Uterus (tissue), 4 donors: Measurements from ENCODE around the gene PSEN2. TPM values are rescaled to one million over a fixed set of nuclear protein-coding genes. Genes with fewer than 3 reads are reported as not detected.

Experiments
- DNase-seq, 2 donors: peaks; one replicate each; pipeline ENCODE4 v3.0.0-alpha.2; 2019 to 2020
- H3K27ac ChIP-seq, 2 donors: fragments of 200-600 bp; sonication (generic); 1 replicate in 1 of 2; 2 replicates in 1 of 2; pipeline ENCODE4 v1.5.1; 2016 to 2018
- H3K27me3 ChIP-seq, 2 donors: fragments of 200-600 bp; sonication (generic); one replicate each; pipeline ENCODE4 v1.5.1; 2018 to 2019; ENCODE audit warnings: control low read depth in 1 of 2
- H3K36me3 ChIP-seq, 2 donors: fragments of 200-600 bp; sonication (generic); one replicate each; pipeline ENCODE4 v1.5.1; 2019; ENCODE audit warnings: control low read depth in 1 of 2
- H3K4me1 ChIP-seq, 2 donors: fragments of 200-600 bp; sonication (generic); one replicate each; pipeline ENCODE4 v1.5.1; 2018 to 2019; ENCODE audit warnings: control low read depth in 1 of 2
- H3K4me3 ChIP-seq, 2 donors: fragments of 200-600 bp; sonication (generic); 1 replicate in 1 of 2; 2 replicates in 1 of 2; pipeline ENCODE4 v1.5.1; 2018 to 2019; ENCODE audit warnings: mild to moderate bottlenecking in 1 of 2
- H3K9me3 ChIP-seq, 2 donors: fragments of 200-600 bp; sonication (generic); one replicate each; pipeline ENCODE4 v1.5.1; 2019; ENCODE audit warnings: control low read depth in 1 of 2
- CTCF ChIP-seq, 4 experiments: fragments of 200-600 bp in 2 of 4; fragments of 450-650 bp in 2 of 4; sonication (generic) in 2 of 4; IDR thresholded peaks; one replicate each; pipeline ENCODE4 v1.5.1; 2016 to 2019; ENCODE audit warnings: antibody characterized with exemption in 4 of 4, mild to moderate bottlenecking in 2 of 4, moderate library complexity in 1 of 4
- POLR2A ChIP-seq, 2 donors: fragments of 450-650 bp; IDR thresholded peaks; one replicate each; pipeline ENCODE4 v1.6.1; 2016; ENCODE audit warnings: antibody characterized with exemption in 2 of 2, mild to moderate bottlenecking in 1 of 2, moderate library complexity in 1 of 2
- intact Hi-C: fragments of 100-400 bp; cut with DNase I; formaldehyde crosslinking; loops from one replicate; pipeline ENCODE4 v1.15.1; 2023; ENCODE audit warnings: low total_unique reads
- total RNA-seq, 4 donors: library from RNA; depleted of rRNA in 3 of 4; stranded (reverse); fragments of >200 nt in 3 of 4; gene quantifications; one replicate each; pipeline versions ENCODE4 v1.1.0 to v1.2.4, GENCODE V29; 2014 to 2023
- donor health status: DM: yes; HTN: yes; CAD: no.

PSEN2 gene
- total RNA-seq = 10 to 100 TPM; 12.8 to 80.9 (median 31.3) TPM

GRCh38 chr1:226870401-226871279 is at the start of gene PSEN2:
PSEN2 (plus strand) TSS chr1:226870616; CDS start chr1:226881908, 11,292 bp downstream.
- intact Hi-C loops = loop anchor here (5.0 kb wide), 1 partner anchor 107 kb away; no protein-coding TSS in a partner anchor
- DNase-seq = peak; percentile 48 to 76
- Histone ChIP-seq H3K36me3 (no peaks in the 10 kb centered on the region), H3K27me3 (no peaks in the 10 kb centered on the region), H3K27ac (peak within 1 kb of the TSS; percentile 69 to 80), H3K9me3 (no peaks in the 10 kb centered on the region), H3K4me1 (peaks cover 0 to 10% of the 10 kb centered on the region in 2 donors), H3K4me3 (peak within 1 kb of the TSS; percentile 59 to 70)
- peak in 3 of 4 experiments; percentile 31 to 56 (median 51) for TF ChIP-seq CTCF (IDR thresholded peaks at IDR 0.05)
- peak in 1 of 2 donors; percentile 61 for TF ChIP-seq POLR2A (IDR thresholded peaks at IDR 0.05)

- TF ChIP-seq POLR2A (IDR thresholded peaks at IDR 0.05) = no peak
- no peak for TF ChIP-seq CTCF (IDR thresholded peaks at IDR 0.05)
- Histone ChIP-seq H3K27ac (peak overlapping the region; percentile 90 to 95), H3K9me3 (no peaks in the 10 kb centered on the region), H3K27me3 (no peaks in the 10 kb centered on the region), H3K36me3 (no peaks in the 10 kb centered on the region), H3K4me3 (no peak overlapping the region), H3K4me1 (peaks cover 9% of the 10 kb centered on the region in 2 donors)
- peak; percentile 95 to 98 for DNase-seq
- intact Hi-C loops = no loop called here
Measured at GRCh38 chr1:226820941-226821718, 49.3 kb upstream of the PSEN2 start.

GRCh38 chr1:226821719-226822085 is 48.7 kb upstream of the PSEN2 start:
- DNase-seq = no peak
- intact Hi-C loops = no loop called here
- H3K27me3 ChIP-seq = no peaks in the 10 kb centered on the region
- peak overlapping the region; percentile 90 to 95 for H3K27ac ChIP-seq
- TF ChIP-seq CTCF (IDR thresholded peaks at IDR 0.05) = no peak
- TF ChIP-seq POLR2A (IDR thresholded peaks at IDR 0.05) = no peak
- H3K9me3 ChIP-seq = no peaks in the 10 kb centered on the region
- H3K4me1 ChIP-seq = peaks cover 9% of the 10 kb centered on the region in 2 donors
- H3K4me3 ChIP-seq = no peak overlapping the region
- no peaks in the 10 kb centered on the region for H3K36me3 ChIP-seq

GRCh38 chr1:226823643-226824042 is 46.8 kb upstream of the PSEN2 start:
- Histone ChIP-seq H3K27me3 (no peaks in the 10 kb centered on the region), H3K36me3 (no peaks in the 10 kb centered on the region), H3K27ac (peak overlapping the region; percentile 90 to 95), H3K4me1 (peaks cover 9 to 15% of the 10 kb centered on the region in 2 donors), H3K9me3 (no peaks in the 10 kb centered on the region), H3K4me3 (no peak overlapping the region)
- DNase-seq = peak in 1 of 2 donors; percentile 8
- no peak for TF ChIP-seq POLR2A (IDR thresholded peaks at IDR 0.05)
- no peak for TF ChIP-seq CTCF (IDR thresholded peaks at IDR 0.05)
- intact Hi-C loops = no loop called here
